A549 (cell line): Measurements from ENCODE around the gene METTL9. TPM values are rescaled to one million over a fixed set of nuclear protein-coding genes. Genes with fewer than 3 reads are reported as not detected.
A peak's percentile ranks its signal among the peaks of the same experiment; 100 is the strongest.

Experiments used
- ATAC-seq, 2 experiments: fragments of 200-7000 bp in 1 of 2; fragments of >200 bp in 1 of 2; cut with Nextera tagmentation in 1 of 2; cut with Tn5 transposase in 1 of 2; 3 replicates each; pipeline versions ENCODE4 v1.8.0 to v1.9.1; 2018 to 2020; ENCODE audit warnings: mild to moderate bottlenecking in 1 of 2, moderate library complexity in 1 of 2
- CTCF ChIA-PET: fragments of 300-600 bp; sonication (Branson Sonifier 250); formaldehyde crosslinking; extraction: SDS; loops from one replicate; lab custom pipeline; 2021; ENCODE audit warnings: antibody characterized with exemption, inconsistent platforms; lab: Yijun Ruan, JAX
- POLR2A ChIA-PET: fragments of 350-600 bp; formaldehyde crosslinking; extraction: SDS; loops from one replicate; lab custom pipeline; 2021; ENCODE audit warnings: antibody characterized with exemption, inconsistent platforms; lab: Yijun Ruan, JAX
- DNase-seq, 2 experiments: peaks; one replicate each; pipeline versions ENCODE4 v3.0.0 to v3.0.0-alpha.2; 2011 to 2016; ENCODE audit warnings: low read depth in 1 of 2, low spot score in 1 of 2
- FAIRE-seq: peaks from 2 replicates; lab custom pipeline; 2011; peaks lifted over from hg19 to GRCh38; lab: Jason Lieb, UNC
- H3K27ac ChIP-seq, 2 experiments: fragments of >200 bp; sonication (Bioruptor Twin); formaldehyde crosslinking; 3 replicates each; pipeline ENCODE4 v1.5.1; 2016 to 2017
- H3K4me1 ChIP-seq: fragments of >200 bp; sonication (Bioruptor Twin); formaldehyde crosslinking; 3 replicates; pipeline ENCODE4 v1.6.1; 2016
- H3K4me2 ChIP-seq: fragments of >200 bp; sonication (Bioruptor Twin); formaldehyde crosslinking; 3 replicates; pipeline ENCODE4 v1.6.1; 2016
- H3K4me3 ChIP-seq: fragments of >200 bp; sonication (Bioruptor Twin); formaldehyde crosslinking; 3 replicates; pipeline ENCODE4 v1.5.1; 2016
- H3K9me3 ChIP-seq: fragments of >200 bp; sonication (Bioruptor Twin); formaldehyde crosslinking; 3 replicates; pipeline ENCODE4 v1.6.1; 2016
- ATOH8 ChIP-seq: fragments of 250-450 bp; sonication (Bioruptor Pico); IDR thresholded peaks from 2 replicates; pipeline ENCODE4 v1.5.0; 2020; ENCODE audit warnings: low read depth, mild to moderate bottlenecking, moderate library complexity
- BHLHE40 ChIP-seq: IDR thresholded peaks from 2 replicates; pipeline ENCODE4 v1.6.1; 2012; ENCODE audit warnings: low read depth, low read length, inconsistent platforms
- CBX2 ChIP-seq: fragments of 200-600 bp; sonication (generic); IDR thresholded peaks from 2 replicates; pipeline ENCODE4 v1.6.1; 2016; ENCODE audit warnings: low read depth, mild to moderate bottlenecking, borderline replicate concordance
- CEBPB ChIP-seq, 2 experiments: fragments of >200 bp in 1 of 2; sonication (Bioruptor Twin) in 1 of 2; formaldehyde crosslinking in 1 of 2; IDR thresholded peaks; 2 replicates each; pipeline ENCODE4 v1.6.1; 2012 to 2016
- CHD2 ChIP-seq: fragments of 150-350 bp; IDR thresholded peaks from 2 replicates; pipeline ENCODE4 v1.6.1; 2014; ENCODE audit warnings: low read length; ENCODE audit not compliant: partially characterized antibody
- CTCF ChIP-seq: fragments of >200 bp; sonication (Bioruptor Twin); formaldehyde crosslinking; IDR thresholded peaks from 3 replicates; pipeline ENCODE4 v1.5.1; 2016
- EHF ChIP-seq: fragments of 250-450 bp; sonication (Bioruptor Pico); IDR thresholded peaks from 2 replicates; pipeline ENCODE4 v1.5.0; 2020; ENCODE audit warnings: mild to moderate bottlenecking
- EHMT2 ChIP-seq: fragments of 200-600 bp; sonication (generic); IDR thresholded peaks from 2 replicates; pipeline ENCODE4 v1.6.1; 2016; ENCODE audit warnings: antibody characterized with exemption, low read depth, mild to moderate bottlenecking, moderate library complexity
- ESRRA ChIP-seq: fragments of 150-350 bp; IDR thresholded peaks from 2 replicates; pipeline ENCODE4 v1.6.1; 2014; ENCODE audit warnings: mild to moderate bottlenecking, low read length, borderline replicate concordance
- GATA3 ChIP-seq: IDR thresholded peaks from 2 replicates; pipeline ENCODE4 v1.6.1; 2012; ENCODE audit warnings: borderline replicate concordance
- HDAC2 ChIP-seq: fragments of 200-600 bp; sonication (generic); IDR thresholded peaks from 2 replicates; pipeline ENCODE4 v1.6.1; 2016
- HEYL ChIP-seq: fragments of 250-450 bp; sonication (Bioruptor Pico); IDR thresholded peaks from 2 replicates; pipeline ENCODE4 v1.8.0; 2021; ENCODE audit warnings: mild to moderate bottlenecking, moderate library complexity
- HMGXB4 ChIP-seq: fragments of 250-450 bp; sonication (Bioruptor Pico); IDR thresholded peaks from 2 replicates; pipeline ENCODE4 v1.5.0; 2021; ENCODE audit warnings: mild to moderate bottlenecking, moderate library complexity, borderline replicate concordance
- JUNB ChIP-seq: fragments of >200 bp; sonication (Bioruptor Twin); formaldehyde crosslinking; IDR thresholded peaks from 2 replicates; pipeline ENCODE4 v1.6.1; 2016
- KDM5A ChIP-seq: fragments of 200-600 bp; sonication (generic); IDR thresholded peaks from 2 replicates; pipeline ENCODE4 v1.6.1; 2016; ENCODE audit warnings: antibody characterized with exemption, mild to moderate bottlenecking
- MAX ChIP-seq: IDR thresholded peaks from 2 replicates; pipeline ENCODE4 v1.6.1; 2012
- MAZ ChIP-seq: fragments of 150-350 bp; IDR thresholded peaks from 2 replicates; pipeline ENCODE4 v1.6.1; 2014; ENCODE audit warnings: antibody characterized with exemption, low read depth, low read length, borderline replicate concordance
- NFE2L2 ChIP-seq: fragments of 150-350 bp; conservative IDR thresholded peaks from 2 replicates; pipeline ENCODE4 v1.6.1; 2014; ENCODE audit warnings: low read length
- NR3C1 ChIP-seq: fragments of >200 bp; sonication (Bioruptor Twin); formaldehyde crosslinking; IDR thresholded peaks from 3 replicates; pipeline ENCODE4 v1.6.1; 2017
- PBX3 ChIP-seq: IDR thresholded peaks from 2 replicates; pipeline ENCODE4 v1.6.1; 2012
- POLR2A ChIP-seq: IDR thresholded peaks from 2 replicates; pipeline ENCODE4 v1.6.1; 2012; ENCODE audit warnings: mild to moderate bottlenecking, low read length
- RAD21 ChIP-seq, 2 experiments: fragments of >200 bp in 1 of 2; sonication (Bioruptor Twin) in 1 of 2; formaldehyde crosslinking in 1 of 2; IDR thresholded peaks in 1 of 2; conservative IDR thresholded peaks in 1 of 2; 2 replicates in 1 of 2; 3 replicates in 1 of 2; pipeline ENCODE4 v1.6.1; 2012 to 2018; ENCODE audit warnings: inconsistent platforms in 1 of 2
- RCOR1 ChIP-seq: fragments of 150-350 bp; IDR thresholded peaks from 2 replicates; pipeline ENCODE4 v1.6.1; 2014; ENCODE audit warnings: antibody characterized with exemption, low read length, low read depth
- REST ChIP-seq: fragments of 200-600 bp; sonication (generic); IDR thresholded peaks from 2 replicates; pipeline ENCODE4 v1.6.1; 2016; ENCODE audit warnings: antibody characterized with exemption, mild to moderate bottlenecking, moderate library complexity
- RFX5 ChIP-seq: fragments of 450-650 bp; IDR thresholded peaks from 2 replicates; pipeline ENCODE4 v1.7.1; 2014; ENCODE audit warnings: antibody characterized with exemption, mild to moderate bottlenecking, moderate library complexity
- RNF2 ChIP-seq: fragments of 200-600 bp; sonication (generic); IDR thresholded peaks from 2 replicates; pipeline ENCODE4 v1.6.1; 2016; ENCODE audit warnings: low read depth, mild to moderate bottlenecking, antibody characterized with exemption, moderate library complexity, borderline replicate concordance
- SMC3 ChIP-seq: fragments of >200 bp; sonication (Bioruptor Twin); formaldehyde crosslinking; IDR thresholded peaks from 3 replicates; pipeline ENCODE4 v1.6.1; 2018; ENCODE audit warnings: inconsistent platforms
- USF2 ChIP-seq: fragments of 450-650 bp; IDR thresholded peaks from 2 replicates; pipeline ENCODE4 v1.6.1; 2014; ENCODE audit warnings: antibody characterized with exemption
- WGBS: methylation state at CpG from one replicate; pipeline ENCODE4 v1.1.6; 2017; ENCODE audit errors: missing lambda C conversion rate; 5-methylcytosine and 5-hydroxymethylcytosine counted together
- polyA minus RNA-seq: library from RNA; depleted of rRNA, polyadenylated mRNA; stranded (reverse); fragments of >200 nt; gene quantifications from 2 replicates; pipeline ENCODE4 v1.2.3, GENCODE V29; 2011; rRNA and poly(A)+ RNA removed
- polyA plus RNA-seq, 4 experiments: library from polyadenylated mRNA; depleted of rRNA in 3 of 4; stranded (reverse); fragments of >200 nt; fragmentation: RNase III in 1 of 4; extraction: RNeasy Plus Mini Kit Qiagen cat#74134 plus additional on column Dnase treatment in 1 of 4; gene quantifications; 2 replicates in 3 of 4; 3 replicates in 1 of 4; pipeline ENCODE4 v1.2.3, GENCODE V29; 2011 to 2017

METTL9 gene
- 110 and 124 TPM in 2 replicates for polyA plus RNA-seq (2011; rRNA removed)
- polyA plus RNA-seq (2012; cell fraction: cytosol; rRNA removed) = 40.2 and 52.6 TPM in 2 replicates
- 16.7 and 21.9 TPM in 2 replicates for polyA plus RNA-seq (2012; cell fraction: nucleus; rRNA removed)
- polyA plus RNA-seq (2017; fragmentation: RNase III; extraction: RNeasy Plus Mini Kit Qiagen cat#74134 plus additional on column Dnase treatment) = 69.1 to 72.2 TPM (median 69.5 TPM) in 3 replicates
- 23.9 and 28.4 TPM in 2 replicates for polyA minus RNA-seq

GRCh38 chr16:21599122-21600030 lies at the start of gene METTL9:
Gene METTL9, plus strand, starts transcription at chr16:21599577. Its CDS starts 157 bp downstream, at chr16:21599734.
- peak; percentile 87 to 95 for DNase-seq
- Histone ChIP-seq H3K4me2 (peak within 1 kb of the TSS; percentile 97), H3K4me1 (peaks cover 20% of the 10 kb centered on the region), H3K9me3 (no peaks in the 10 kb centered on the region), H3K27ac (peak within 1 kb of the TSS; percentile 95 to 98), H3K4me3 (peak within 1 kb of the TSS; percentile 84)
- WGBS = 1% methylated on average over 40 of the region's 100 CpGs
- CTCF ChIA-PET = interaction anchor here (1.4 to 3.5 kb wide), 2 partner anchors 14 to 15 kb away, joined by 3 to 13 read pairs; no protein-coding TSS in a partner anchor
- ATAC-seq = peak; percentile 96 to 98
- POLR2A ChIA-PET = interaction anchor here (0.6 kb wide), 1 partner anchor 1898 kb away, joined by 4 read pairs; no protein-coding TSS in a partner anchor
- no peak for FAIRE-seq
- TF ChIP-seq KDM5A (no peak), EHMT2 (no peak), CBX2 (no peak), PBX3 (0 out of 2 replicates have a peak, but pooled peaks have one; percentile 54), JUNB (no peak), HDAC2 (no peak), MAZ (peak; percentile 80; the same call in 1 of the 2 replicates), HMGXB4 (CRISPR knock-in tag) (peak; percentile 14; the same call in 1 of the 2 replicates), RFX5 (peak; percentile 54; the same call in 1 of the 2 replicates), POLR2A (peak; percentile 71), CEBPB (IDR thresholded peaks at IDR 0.05) (0 out of 4 replicates have a peak, but pooled peaks of 1 of the 2 experiments have one; percentile 23), EHF (CRISPR knock-in tag) (no peak), USF2 (no peak), NFE2L2 (no peak), HEYL (CRISPR knock-in tag) (no peak), RAD21 (conservative IDR thresholded peaks at IDR 0.05 in 1 of 2, IDR thresholded peaks at IDR 0.05 in 1 of 2) (no peak), REST (no peak), ESRRA (no peak), CTCF (no peak), MAX (peak; percentile 91), GATA3 (peak; percentile 29; the same call in 1 of the 2 replicates), RCOR1 (no peak), SMC3 (no peak), BHLHE40 (no peak), NR3C1 (no peak), RNF2 (no peak), CHD2 (peak; percentile 70), ATOH8 (CRISPR knock-in tag) (no peak)
